PFSK-1 (cell line): ENCODE results near the gene CDK6.

Source experiments
- FOXP2 ChIP-seq: optimal IDR thresholded peaks from 2 replicates; pipeline ENCODE3; 2011; ENCODE audit warnings: borderline replicate concordance, control low read depth, inconsistent platforms; ENCODE audit not compliant: insufficient read depth; ENCODE audit errors: extremely low read length, extremely low read depth
- POLR2AphosphoS5 ChIP-seq: IDR thresholded peaks from 2 replicates; pipeline ENCODE4 v1.6.1; 2012; ENCODE audit warnings: low read depth, mild to moderate bottlenecking, control low read depth, low read length, moderate library complexity
- REST ChIP-seq, 2 experiments: IDR thresholded peaks; 2 replicates each; pipeline versions ENCODE4 v1.6.1 to v1.8.0; 2011 to 2012; ENCODE audit warnings: low read depth in 2 of 2, low read length in 2 of 2, control low read depth in 1 of 2, inconsistent platforms in 1 of 2, mild to moderate bottlenecking in 1 of 2, moderate library complexity in 1 of 2; ENCODE audit not compliant: insufficient read depth in 1 of 2
- SIN3A ChIP-seq: IDR thresholded peaks from 2 replicates; pipeline ENCODE4 v1.6.1; 2012; ENCODE audit warnings: mild to moderate bottlenecking, low read length, moderate library complexity, borderline replicate concordance; ENCODE audit not compliant: insufficient read depth
- TAF1 ChIP-seq: IDR thresholded peaks from 2 replicates; pipeline ENCODE4 v1.6.1; 2012; ENCODE audit warnings: low read length, control low read depth, borderline replicate concordance; ENCODE audit not compliant: insufficient read depth

CDK6 gene

GRCh38 chr7:92634205-92634604, 202.2 kb downstream of the CDK6 start:
- TF ChIP-seq SIN3A (no peak), REST (IDR thresholded peaks at IDR 0.05; ENCODE audit: insufficient read depth in 1 of 2, low read depth in 2 of 2, low read length in 2 of 2) (no peak), TAF1 (no peak), FOXP2 (no peak), POLR2AphosphoS5 (no peak)

- TF ChIP-seq SIN3A (peak; percentile 97), POLR2AphosphoS5 (no peak)
These were observed 203.0 kb downstream of the CDK6 start for GRCh38 chr7:92633211-92633906.

- TF ChIP-seq TAF1 (no peak), SIN3A (no peak), FOXP2 (no peak), POLR2AphosphoS5 (no peak), REST (IDR thresholded peaks at IDR 0.05; ENCODE audit: insufficient read depth in 1 of 2, low read depth in 2 of 2, low read length in 2 of 2) (no peak)
These were observed 203.6 kb downstream of the CDK6 start for GRCh38 chr7:92632791-92633190.

GRCh38 chr7:92631850-92632487, 204.4 kb downstream of the CDK6 start:
- TF ChIP-seq SIN3A (no peak), REST (IDR thresholded peaks at IDR 0.05; ENCODE audit: insufficient read depth in 1 of 2, low read depth in 2 of 2, low read length in 2 of 2) (no peak), FOXP2 (no peak), POLR2AphosphoS5 (no peak), TAF1 (no peak)

- TF ChIP-seq REST (IDR thresholded peaks at IDR 0.05; ENCODE audit: insufficient read depth in 1 of 2, low read depth in 2 of 2, low read length in 2 of 2) = no peak
- TF ChIP-seq POLR2AphosphoS5 = no peak
- TF ChIP-seq SIN3A = no peak
- TF ChIP-seq TAF1 = no peak
- no peak for TF ChIP-seq FOXP2
These were observed 205.1 kb downstream of the CDK6 start for GRCh38 chr7:92631067-92631849.
